ENCODE data around the gene VSIR. TPM values are rescaled to one million over a fixed set of nuclear protein-coding genes. Genes with fewer than 3 reads are reported as not detected.

VSIR gene
- total RNA-seq, 2 donors from 2014 or later = 0.07 to 0.68 TPM

GRCh38 chr10:71731791-71732190 lies 41.5 kb downstream of the VSIR start:
- DNase-seq = no peak
- TF ChIP-seq CTCF (conservative IDR thresholded peaks at IDR 0.05) = no peak
- Histone ChIP-seq H3K27ac (ENCODE audit: low read depth, low read length) (no peak overlapping the region), H3K4me1 (ENCODE audit: control insufficient read depth, insufficient read depth, low read length) (peaks cover 4% of the 10 kb centered on the region), H3K27me3 (ENCODE audit: control insufficient read depth, insufficient read depth, low read length, poor library complexity, severe bottlenecking) (no peaks in the 10 kb centered on the region), H3K36me3 (ENCODE audit: control insufficient read depth, insufficient read depth, low read length) (no peaks in the 10 kb centered on the region), H3K4me3 (ENCODE audit: low read length) (no peak overlapping the region), H3K9ac (ENCODE audit: extremely low read depth, low read length, poor library complexity, severe bottlenecking) (no peak overlapping the region), H3K9me3 (ENCODE audit: control insufficient read depth, low read length) (no peaks in the 10 kb centered on the region)
- Mint-ChIP-seq H3K27ac (no peak overlapping the region), H3K9me3 (no peaks in the 10 kb centered on the region), H3K36me3 (ENCODE audit: low read depth) (no peaks in the 10 kb centered on the region), H3K27me3 (ENCODE audit: insufficient read depth) (no peaks in the 10 kb centered on the region), H3K4me1 (no peaks in the 10 kb centered on the region), H3K4me3 (no peak overlapping the region)
- 93 to 95% methylated on average over 11 to 12 of the region's 12 CpGs for WGBS, 2 experiments (ENCODE audit: insufficient coverage in 1 of 2, insufficient read length in 1 of 2)

- no peak for TF ChIP-seq CTCF (conservative IDR thresholded peaks at IDR 0.05)
- Mint-ChIP-seq H3K36me3 (ENCODE audit: low read depth) (no peaks in the 10 kb centered on the region), H3K4me3 (no peak overlapping the region), H3K27me3 (ENCODE audit: insufficient read depth) (no peaks in the 10 kb centered on the region), H3K27ac (no peak overlapping the region), H3K4me1 (peaks cover 10% of the 10 kb centered on the region), H3K9me3 (no peaks in the 10 kb centered on the region)
- Histone ChIP-seq H3K27me3 (ENCODE audit: control insufficient read depth, insufficient read depth, low read length, poor library complexity, severe bottlenecking) (no peaks in the 10 kb centered on the region), H3K4me1 (ENCODE audit: control insufficient read depth, insufficient read depth, low read length) (peaks cover 4% of the 10 kb centered on the region), H3K9me3 (ENCODE audit: control insufficient read depth, low read length) (no peaks in the 10 kb centered on the region), H3K36me3 (ENCODE audit: control insufficient read depth, insufficient read depth, low read length) (no peaks in the 10 kb centered on the region), H3K27ac (ENCODE audit: low read depth, low read length) (no peak overlapping the region), H3K4me3 (ENCODE audit: low read length) (no peak overlapping the region), H3K9ac (ENCODE audit: extremely low read depth, low read length, poor library complexity, severe bottlenecking) (no peak overlapping the region)
- 89 to 96% methylated on average over 7 to 10 of the region's 10 CpGs for WGBS, 2 experiments (ENCODE audit: insufficient coverage in 1 of 2, insufficient read length in 1 of 2)
- no peak for DNase-seq
Observed at GRCh38 chr10:71729161-71729636, 44.1 kb downstream of the VSIR start.

DNA sequence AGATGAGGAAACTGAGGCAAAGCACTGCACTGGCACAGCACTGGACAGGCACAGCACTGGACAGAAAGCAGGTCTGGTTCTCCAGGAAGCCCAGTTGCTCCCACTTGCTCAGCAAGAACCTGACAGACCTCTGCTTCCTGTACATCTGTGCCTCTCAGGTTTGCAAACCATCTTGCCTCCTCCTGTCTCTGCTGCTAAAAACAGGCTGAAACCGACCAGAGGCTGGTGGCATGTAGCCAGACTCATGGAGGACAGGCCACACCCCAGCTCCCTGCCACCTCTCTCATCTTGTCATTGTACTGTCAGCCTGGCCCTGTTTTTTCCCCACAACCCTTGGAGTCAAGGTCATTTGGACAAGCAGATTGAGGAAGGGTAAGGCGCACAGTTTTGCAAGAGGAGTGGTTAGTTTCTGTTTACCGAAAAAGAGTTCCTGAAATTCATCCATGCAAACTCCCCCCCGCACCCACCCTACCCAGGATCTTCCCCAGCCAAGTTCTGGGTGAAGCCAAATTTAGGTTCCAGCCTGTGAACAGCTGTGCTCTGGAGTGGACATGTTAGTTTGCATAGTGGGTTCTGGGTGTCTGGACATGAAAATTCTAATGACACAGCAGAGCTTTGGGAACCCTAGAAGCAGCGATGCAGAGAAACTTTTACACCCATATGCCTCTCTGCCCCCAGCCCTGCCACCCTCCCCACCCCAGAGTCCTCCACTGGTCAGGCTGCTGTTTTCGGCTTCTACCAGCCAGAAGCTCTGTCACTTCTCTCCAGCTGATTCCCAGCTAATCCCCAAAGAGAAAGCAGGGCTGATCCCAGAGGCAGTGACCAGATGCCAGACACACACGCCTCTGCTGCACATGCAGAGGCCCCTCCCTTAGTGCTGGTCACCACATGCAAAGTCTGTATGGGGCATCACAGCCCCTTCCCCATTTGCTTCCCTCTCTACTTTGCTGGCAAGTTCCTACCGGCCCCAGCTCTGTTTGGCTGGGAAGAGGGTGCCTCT lies 45.3 kb downstream of the VSIR start:
- peaks cover 2% of the 10 kb centered on the region for H3K27me3 Mint-ChIP-seq (ENCODE audit: insufficient read depth)
- no peaks in the 10 kb centered on the region for H3K36me3 Mint-ChIP-seq (ENCODE audit: low read depth)
- Histone ChIP-seq H3K4me3 (ENCODE audit: low read length) (no peak overlapping the region), H3K27me3 (ENCODE audit: control insufficient read depth, insufficient read depth, low read length, poor library complexity, severe bottlenecking) (no peaks in the 10 kb centered on the region), H3K36me3 (ENCODE audit: control insufficient read depth, insufficient read depth, low read length) (no peaks in the 10 kb centered on the region), H3K27ac (ENCODE audit: low read depth, low read length) (no peak overlapping the region), H3K4me1 (ENCODE audit: control insufficient read depth, insufficient read depth, low read length) (peaks cover 4% of the 10 kb centered on the region), H3K9me3 (ENCODE audit: control insufficient read depth, low read length) (no peaks in the 10 kb centered on the region), H3K9ac (ENCODE audit: extremely low read depth, low read length, poor library complexity, severe bottlenecking) (peak overlapping the region; percentile 6)
- 78 to 90% methylated on average over 4 to 8 of the region's 8 CpGs for WGBS, 2 experiments (ENCODE audit: insufficient coverage in 1 of 2, insufficient read length in 1 of 2)
- H3K4me3 Mint-ChIP-seq = no peak overlapping the region
- no peaks in the 10 kb centered on the region for H3K9me3 Mint-ChIP-seq
- peaks cover 10% of the 10 kb centered on the region for H3K4me1 Mint-ChIP-seq
- DNase-seq = no peak
- H3K27ac Mint-ChIP-seq = no peak overlapping the region
- TF ChIP-seq CTCF (conservative IDR thresholded peaks at IDR 0.05) = no peak
